HepG2 (cell line): Measurements from ENCODE around the gene SGMS1. TPM values are rescaled to one million over a fixed set of nuclear protein-coding genes. Genes with fewer than 3 reads are reported as not detected.

Source experiments
- ATAC-seq: fragments of 200-7000 bp; cut with Tn5 transposase; 3 replicates; pipeline ENCODE4 v1.9.1; 2020; ENCODE audit warnings: mild to moderate bottlenecking, moderate library complexity
- BruUV-seq: library from RNA; stranded (reverse); fragments of 400-500 nt; replicated peaks from 2 replicates; lab custom pipeline; 2021; lab: Mats Ljungman, UMichigan
- CTCF ChIA-PET: fragments of 300-600 bp; formaldehyde crosslinking; extraction: SDS; loops from one replicate; lab custom pipeline; 2021; ENCODE audit warnings: low total read pairs, inconsistent platforms, low intra/inter-chr PET ratio; lab: Yijun Ruan, JAX
- POLR2A ChIA-PET: fragments of 350-600 bp; sonication (Branson Sonifier 250); formaldehyde crosslinking; loops from one replicate; lab custom pipeline; 2020; ENCODE audit warnings: antibody characterized with exemption, inconsistent platforms; lab: Yijun Ruan, JAX
- DNase-seq: peaks from one replicate; pipeline ENCODE4 v3.0.0-alpha.2; 2015; ENCODE audit warnings: low spot score
- FAIRE-seq: peaks from 3 replicates; lab custom pipeline; 2011; peaks lifted over from hg19 to GRCh38; lab: Jason Lieb, UNC
- H2AFZ ChIP-seq: one replicate; pipeline ENCODE4 v1.6.1; 2011; ENCODE audit warnings: low read length, inconsistent platforms
- H3K27ac ChIP-seq: fragments of 300-600 bp; 3 replicates; pipeline ENCODE4 v1.8.0; 2011; ENCODE audit warnings: mixed run types, mild to moderate bottlenecking, mixed read lengths, low read length, inconsistent platforms; ENCODE audit not compliant: insufficient read depth; ENCODE audit errors: extremely low read length
- H3K27me3 ChIP-seq, 2 experiments: fragments of 200-600 bp in 1 of 2; 2 replicates in 1 of 2; 3 replicates in 1 of 2; pipeline versions ENCODE4 v1.6.0 to v1.8.0; 2011; ENCODE audit warnings: low read length in 2 of 2, mild to moderate bottlenecking in 2 of 2, moderate library complexity in 2 of 2, inconsistent platforms in 1 of 2; ENCODE audit not compliant: insufficient read depth in 2 of 2, control insufficient read depth in 1 of 2
- H3K36me3 ChIP-seq, 2 experiments: fragments of 200-600 bp in 1 of 2; replicated peaks in 1 of 2; 2 replicates in 1 of 2; 3 replicates in 1 of 2; pipeline versions ENCODE4 v1.5.1 to v1.8.0; 2011; ENCODE audit warnings: low read length in 2 of 2, inconsistent platforms in 1 of 2; ENCODE audit not compliant: insufficient read depth in 2 of 2, control insufficient read depth in 1 of 2
- H3K4me1 ChIP-seq: 2 replicates; pipeline ENCODE4 v1.5.1; 2012; ENCODE audit warnings: low read length, inconsistent platforms; ENCODE audit not compliant: insufficient read depth
- H3K4me2 ChIP-seq: 2 replicates; pipeline ENCODE4 v1.6.0; 2011; ENCODE audit warnings: low read depth, low read length, inconsistent platforms
- H3K4me3 ChIP-seq, 3 experiments: fragments of 200-600 bp in 1 of 3; sonication (generic), shearing (Covaris generic) in 1 of 3; replicated peaks in 1 of 3; 2 replicates each; pipeline ENCODE4 v1.5.1; 2011 to 2016; ENCODE audit warnings: low read length in 3 of 3, inconsistent platforms in 2 of 3, low read depth in 2 of 3, mild to moderate bottlenecking in 2 of 3, control low read depth in 1 of 3, mixed read lengths in 1 of 3; ENCODE audit not compliant: insufficient read depth in 1 of 3
- H3K79me2 ChIP-seq: one replicate; pipeline ENCODE4 v1.6.1; 2011; ENCODE audit warnings: low read length, inconsistent platforms; ENCODE audit not compliant: insufficient read depth
- H3K9ac ChIP-seq: 2 replicates; pipeline ENCODE4 v1.6.0; 2011; ENCODE audit warnings: mild to moderate bottlenecking, low read depth, low read length, inconsistent platforms; ENCODE audit not compliant: insufficient read depth
- H3K9me3 ChIP-seq: 2 replicates; pipeline ENCODE4 v1.5.1; 2012; ENCODE audit warnings: mild to moderate bottlenecking, low read length
- H4K20me1 ChIP-seq: 2 replicates; pipeline ENCODE4 v1.6.0; 2011; ENCODE audit warnings: inconsistent platforms, mild to moderate bottlenecking, low read length, moderate library complexity; ENCODE audit not compliant: insufficient read depth
- DMAP1 ChIP-seq: IDR thresholded peaks from 2 replicates; pipeline ENCODE4 v1.6.1; 2016
- ETV5 ChIP-seq: IDR thresholded peaks from 2 replicates; pipeline ENCODE4 v1.6.1; 2018; ENCODE audit warnings: missing biosample characterization, missing genetic modification reagents, inconsistent platforms, borderline replicate concordance
- GZF1 ChIP-seq: sonication (generic); formaldehyde crosslinking; IDR thresholded peaks from 2 replicates; pipeline ENCODE4 v1.5.1; 2020; ENCODE audit warnings: mild to moderate bottlenecking, missing genetic modification reagents
- LCORL ChIP-seq, 2 experiments: fragments of 450-650 bp in 1 of 2; sonication (generic) in 1 of 2; formaldehyde crosslinking in 1 of 2; IDR thresholded peaks; 2 replicates each; pipeline versions ENCODE4 v1.5.0 to v1.6.1; 2017 to 2020; ENCODE audit warnings: antibody characterized with exemption in 1 of 2, missing genetic modification reagents in 1 of 2
- MAFK ChIP-seq, 2 experiments: IDR thresholded peaks in 1 of 2; conservative IDR thresholded peaks in 1 of 2; 2 replicates each; pipeline ENCODE4 v1.6.1; 2011; ENCODE audit warnings: improper control_type of control experiment in 2 of 2, low read length in 2 of 2
- MYC ChIP-seq: sonication (generic); formaldehyde crosslinking; IDR thresholded peaks from 2 replicates; pipeline ENCODE4 v1.9.0; 2021; ENCODE audit warnings: missing genetic modification reagents, borderline replicate concordance
- NFATC3 ChIP-seq: sonication (generic); formaldehyde crosslinking; IDR thresholded peaks from 2 replicates; pipeline ENCODE4 v1.5.1; 2020; ENCODE audit warnings: mild to moderate bottlenecking, missing genetic modification reagents
- NFYB ChIP-seq: sonication (generic); formaldehyde crosslinking; IDR thresholded peaks from 2 replicates; pipeline ENCODE4 v1.4.0; 2020; ENCODE audit warnings: missing genetic modification reagents
- NONO ChIP-seq, 2 experiments: fragments of 450-650 bp in 1 of 2; sonication (generic) in 1 of 2; formaldehyde crosslinking in 1 of 2; IDR thresholded peaks in 1 of 2; conservative IDR thresholded peaks in 1 of 2; 2 replicates each; pipeline versions ENCODE4 v1.6.1 to v1.8.0; 2017 to 2022; ENCODE audit warnings: mild to moderate bottlenecking in 1 of 2, missing genetic modification reagents in 1 of 2, moderate library complexity in 1 of 2
- ZFX ChIP-seq: sonication (generic); formaldehyde crosslinking; IDR thresholded peaks from 2 replicates; pipeline ENCODE4 v1.4.0; 2020; ENCODE audit warnings: mild to moderate bottlenecking, low read depth, missing genetic modification reagents, moderate library complexity
- ZMYM3 ChIP-seq: sonication (generic); formaldehyde crosslinking; IDR thresholded peaks from 2 replicates; pipeline ENCODE4 v1.5.1; 2020; ENCODE audit warnings: mild to moderate bottlenecking, missing genetic modification reagents
- ZMYM4 ChIP-seq: sonication (generic); formaldehyde crosslinking; IDR thresholded peaks from 2 replicates; pipeline ENCODE4 v1.8.1; 2023; ENCODE audit warnings: mild to moderate bottlenecking, missing genetic modification reagents
- ZNF224 ChIP-seq: sonication (generic); formaldehyde crosslinking; IDR thresholded peaks from 2 replicates; pipeline ENCODE4 v1.5.0; 2020; ENCODE audit warnings: mild to moderate bottlenecking, missing genetic modification reagents
- ZNF280D ChIP-seq: sonication (generic); formaldehyde crosslinking; IDR thresholded peaks from 2 replicates; pipeline ENCODE4 v1.5.1; 2020; ENCODE audit warnings: mild to moderate bottlenecking, missing genetic modification reagents
- ZNF83 ChIP-seq: sonication (generic); formaldehyde crosslinking; IDR thresholded peaks from 2 replicates; pipeline ENCODE4 v1.4.0; 2020; ENCODE audit warnings: missing genetic modification reagents, mild to moderate bottlenecking, borderline replicate concordance
- WGBS: methylation state at CpG from one replicate; pipeline ENCODE4 v1.1.6; 2017; ENCODE audit warnings: low lambda C conversion rate; 5-methylcytosine and 5-hydroxymethylcytosine counted together
- in situ Hi-C: cut with HindIII; loops from 2 replicates; pipeline ENCODE4 v1.10.0; 2017; ENCODE audit warnings: low pct_unique_long_range_greater_than_20kb; ENCODE audit not compliant: extremely low pct_ligation_motif_present
- intact Hi-C: fragments of 100-400 bp; cut with micrococcal nuclease; formaldehyde crosslinking; loops from one replicate; pipeline ENCODE4 v1.10.0; 2022; ENCODE audit not compliant: unreplicated experiment
- polyA plus RNA-seq, 8 experiments: library from polyadenylated mRNA; depleted of rRNA in 3 of 8; stranded (reverse) in 7 of 8; unstranded in 1 of 8; fragments of >200 nt; fragmentation: Illumina TruSeq in 4 of 8; extraction: Trizol in 4 of 8; gene quantifications; 2 replicates each; pipeline versions ENCODE4 v1.2.1 to v1.2.3, GENCODE V29; 2011 to 2016; ENCODE audit warnings: low read depth in 4 of 8, missing spikeins in 1 of 8, mixed read lengths in 1 of 8; ENCODE audit not compliant: insufficient read depth in 1 of 8
- total RNA-seq, 5 experiments: library from RNA; depleted of rRNA; stranded (reverse); fragments of >200 nt; fragmentation: Illumina TruSeq; extraction: Trizol; gene quantifications; 2 replicates each; pipeline ENCODE4 v1.2.3, GENCODE V29; 2016; ENCODE audit warnings: low read depth in 1 of 5

Gene SGMS1
- total and polyA plus RNA-seq, 2 of the 13 experiments (the other 11 are each of a cell fraction or from before 2014, with no cell fraction given): 6.5 to 15.1 TPM

GRCh38 chr10:50331486-50331885, 292.3 kb downstream of the SGMS1 start (continued):
- no peak for TF ChIP-seq NONO (IDR thresholded peaks at IDR 0.05)
- no peak for TF ChIP-seq NONO (CRISPR knock-in tag; conservative IDR thresholded peaks at IDR 0.05)
- TF ChIP-seq ZFX (CRISPR knock-in tag): no peak
- no peak for TF ChIP-seq LCORL (IDR thresholded peaks at IDR 0.05)
- no peak for TF ChIP-seq LCORL (CRISPR knock-in tag; IDR thresholded peaks at IDR 0.05)
- TF ChIP-seq ETV5 (CRISPR knock-in tag): no peak
- no peak for TF ChIP-seq NFATC3
- no peak for TF ChIP-seq MYC (CRISPR knock-in tag)
- TF ChIP-seq ZNF83 (CRISPR knock-in tag): no peak
- TF ChIP-seq GZF1 (CRISPR knock-in tag): no peak

GRCh38 chr10:50326757-50327701, 296.7 kb downstream of the SGMS1 start:
- Histone ChIP-seq H2AFZ (no peak overlapping the region), H3K9ac (no peak overlapping the region), H3K79me2 (no peaks in the 10 kb centered on the region), H3K9me3 (no peaks in the 10 kb centered on the region), H3K27me3 (no peaks in the 10 kb centered on the region)
- FAIRE-seq (no peak), DNase-seq (no peak), ATAC-seq (no peak)
- no TSS peak for BruUV-seq
- POLR2A ChIA-PET: no interaction called here
- WGBS: 95% methylated on average over 13 of the region's 13 CpGs
- TF ChIP-seq ZMYM4 (CRISPR knock-in tag): no peak
- no peak for TF ChIP-seq NFYB (CRISPR knock-in tag)
- TF ChIP-seq ZNF224 (CRISPR knock-in tag): no peak
- TF ChIP-seq DMAP1: no peak
- TF ChIP-seq ZMYM3: no peak
- TF ChIP-seq ZNF280D (CRISPR knock-in tag): no peak
- TF ChIP-seq MAFK (conservative IDR thresholded peaks at IDR 0.05 in 1 of 2, IDR thresholded peaks at IDR 0.05 in 1 of 2; ENCODE audit: low read length in 2 of 2): no peak
- TF ChIP-seq, all 625 proteins: peak for 0
- CTCF ChIA-PET: no interaction called here
- in situ Hi-C loops: no loop called here
- no peaks in the 10 kb centered on the region for H3K4me1 ChIP-seq
- no peaks in the 10 kb centered on the region for H4K20me1 ChIP-seq
- intact Hi-C loops: no loop called here
- H3K4me3 ChIP-seq: no peak overlapping the region
- no peak overlapping the region for H3K27ac ChIP-seq
- no peaks in the 10 kb centered on the region for H3K36me3 ChIP-seq
- H3K4me2 ChIP-seq: no peak overlapping the region
